Left forelimb (tissue), 1 donor: ENCODE measurements around the gene CDK18.
"Not testable (repeated sequence)": the region's sequence is repeated elsewhere in the genome, so short reads cannot be mapped to it uniquely, and the experiment has no call there.

Experiments
- DNase-seq: peaks from one replicate; pipeline ENCODE4 v3.0.0-alpha.2; 2018; ENCODE audit warnings: low spot score

CDK18 gene

DNA sequence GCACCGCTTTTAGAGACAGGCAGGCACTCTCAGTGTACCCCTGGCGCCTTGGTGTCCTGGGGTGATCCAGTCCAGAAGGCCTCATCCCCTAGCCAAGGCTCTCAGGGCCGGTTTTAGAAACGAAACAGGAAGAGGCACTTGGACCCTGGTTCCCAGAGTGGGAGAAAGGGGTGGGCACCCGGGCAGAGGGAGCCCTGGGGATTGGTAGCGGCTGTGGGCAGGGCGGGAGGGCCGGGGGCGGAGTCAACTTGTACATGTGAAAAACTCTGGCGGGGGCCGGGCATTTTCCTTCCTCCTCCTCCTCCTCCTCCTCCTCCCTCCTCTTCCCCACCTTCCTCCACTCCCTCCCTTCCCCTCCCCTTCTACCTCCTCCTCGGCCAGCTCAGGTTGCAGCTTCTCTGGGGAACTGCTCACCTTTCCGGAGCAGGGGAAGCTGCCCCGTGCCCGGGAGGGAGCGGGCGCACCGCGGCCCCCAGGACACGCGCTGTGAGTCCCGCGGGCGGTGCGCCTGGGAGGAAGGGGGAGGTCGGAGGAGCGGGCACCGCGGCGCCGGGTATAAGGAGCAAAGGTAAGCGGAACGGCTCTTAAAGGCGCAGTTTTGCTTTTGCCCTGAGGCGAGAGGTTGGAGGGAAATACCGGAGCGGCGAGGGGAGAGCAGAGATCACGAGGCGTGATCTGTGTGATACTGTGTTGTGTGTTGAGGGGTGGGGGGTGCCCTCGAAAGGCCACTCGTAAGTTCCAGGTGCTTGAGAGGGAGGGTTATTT is at the start of gene CDK18:
CDK18 (plus strand) TSS at position 359 of the 765 bp plus-strand sequence. CDS start 18,499 bp downstream, outside the sequence.
- DNase-seq: no peak

DNA sequence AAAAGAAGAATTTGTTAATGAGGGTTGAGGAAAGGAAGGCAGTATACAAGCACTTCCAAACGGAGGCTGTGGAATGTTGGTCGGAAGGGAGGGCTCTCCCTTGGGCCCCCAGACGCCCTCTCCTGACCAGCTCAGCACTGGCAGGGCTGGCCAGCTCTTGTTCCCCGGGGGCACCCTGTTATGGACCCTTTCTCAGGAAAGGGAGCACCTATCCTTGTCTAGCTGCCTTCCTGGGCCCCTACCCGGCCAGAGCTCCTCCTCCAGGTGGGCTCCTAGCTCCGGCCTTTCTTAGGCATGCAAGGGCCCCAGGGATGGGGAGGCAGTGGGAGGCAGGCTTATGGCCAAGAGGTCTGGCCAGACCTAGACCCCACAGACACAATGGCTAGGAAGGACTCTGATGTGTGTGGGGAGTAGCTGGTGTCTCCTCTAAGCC is 49.5 kb upstream of the CDK18 start:
- DNase-seq: no peak

DNA sequence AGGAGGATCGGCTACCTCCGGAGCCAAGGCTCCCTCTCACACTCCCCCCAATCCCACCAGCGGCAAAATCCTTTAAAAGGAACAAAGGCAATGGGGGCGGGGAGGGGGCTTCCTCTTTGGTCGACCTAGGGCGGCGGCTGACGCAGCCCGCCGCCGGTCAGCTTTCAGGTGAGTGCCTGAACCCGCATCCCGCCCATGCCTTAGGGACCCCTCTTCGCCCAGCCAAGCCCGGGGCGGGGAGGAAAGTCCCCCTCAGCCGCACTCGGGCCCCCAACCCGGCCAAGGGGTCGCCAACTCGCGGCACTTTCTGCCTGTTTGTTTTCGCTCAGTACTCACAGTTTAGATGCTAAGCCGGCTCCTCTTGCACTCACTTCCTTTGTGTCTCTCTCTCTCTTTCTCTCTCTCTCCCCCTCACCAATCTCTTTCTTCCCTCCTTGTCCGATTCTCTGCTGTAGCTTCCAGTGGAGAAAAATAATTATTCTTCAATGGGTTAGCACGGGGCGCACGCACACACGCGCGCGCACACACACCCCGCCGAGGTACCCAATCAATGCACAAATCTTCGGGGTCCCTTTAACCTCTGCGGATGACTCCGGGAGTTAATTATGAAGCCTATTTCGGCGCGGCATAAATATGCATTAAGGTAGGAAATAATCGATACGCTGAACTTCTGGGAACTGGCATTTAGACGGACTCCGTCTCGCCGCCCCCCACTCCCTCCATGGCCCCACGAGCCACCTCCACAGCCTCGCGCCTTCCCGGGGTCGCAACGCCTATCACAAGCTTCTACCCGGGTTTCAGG is 48.7 kb upstream of the CDK18 start, which contains the start of gene BLACAT1:
BLACAT1 (minus strand) TSS at position 465 of the 802 bp plus-strand sequence.
- DNase-seq: no peak

DNA sequence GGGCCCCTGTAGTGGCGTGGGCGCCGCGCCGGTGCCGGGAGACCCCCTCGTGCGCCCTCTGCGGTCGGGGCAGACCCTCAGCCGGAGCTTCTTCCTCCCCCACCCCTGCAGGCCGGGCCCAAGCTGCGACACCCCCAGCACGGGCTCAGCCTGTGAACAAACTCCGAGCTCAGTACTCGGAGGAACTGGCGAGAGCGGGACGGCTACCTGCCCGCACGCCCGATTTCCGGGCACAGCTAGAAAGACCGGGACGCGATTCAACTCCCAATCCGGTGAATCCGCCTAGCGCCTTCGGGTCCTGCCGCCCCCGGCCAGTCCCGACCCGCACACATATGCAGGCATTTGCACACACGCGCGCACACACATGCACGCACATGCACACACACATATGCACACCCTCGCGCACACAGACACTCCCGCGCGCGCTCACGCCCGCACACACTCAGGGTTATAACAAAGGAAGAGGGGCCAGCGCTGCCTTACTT is 48.0 kb upstream of the CDK18 start:
- DNase-seq: no peak

DNA sequence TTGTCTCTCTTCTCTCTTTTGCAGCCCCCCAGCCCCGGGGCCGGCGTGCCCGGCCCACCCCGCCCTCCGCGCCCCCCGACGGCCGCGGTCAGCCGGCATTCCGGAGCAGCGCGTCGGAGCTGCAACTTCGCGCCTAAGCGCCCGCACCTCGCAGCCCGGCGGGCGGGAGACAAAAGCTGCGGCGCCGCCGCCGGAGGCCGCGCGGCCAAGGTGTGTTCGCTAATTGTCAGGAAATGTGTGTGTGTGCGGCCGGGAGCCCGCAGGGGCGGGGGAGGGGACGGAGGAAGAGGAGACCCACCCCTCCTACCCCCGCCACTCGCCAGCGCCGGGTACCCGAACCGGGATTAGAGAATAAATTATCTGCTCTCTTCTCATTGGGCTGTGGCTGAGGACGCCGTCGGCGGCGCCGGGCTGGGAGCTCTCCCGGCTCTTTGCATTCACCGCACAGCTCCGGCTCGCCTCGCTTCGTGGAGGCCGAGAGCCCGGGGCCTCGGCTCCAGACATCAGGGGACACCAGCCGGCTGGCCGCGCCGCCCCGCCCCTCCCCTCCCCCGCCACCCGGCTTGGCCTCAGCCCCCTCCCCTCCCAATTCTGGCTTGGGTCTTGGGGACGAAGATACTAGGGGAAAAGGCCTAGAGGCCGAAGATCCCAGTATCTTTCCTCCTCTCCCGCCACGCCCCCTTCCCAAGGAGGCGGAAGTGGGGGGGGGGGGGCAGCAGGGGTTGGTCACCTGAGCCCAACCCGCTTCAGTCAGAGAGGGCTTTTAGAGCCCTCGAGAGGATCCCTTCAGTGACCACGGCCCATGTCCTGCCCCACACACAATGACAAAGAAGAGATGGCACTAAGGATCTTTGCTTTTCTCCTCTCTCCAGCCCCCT is 47.4 kb upstream of the CDK18 start:
- DNase-seq: no peak

DNA sequence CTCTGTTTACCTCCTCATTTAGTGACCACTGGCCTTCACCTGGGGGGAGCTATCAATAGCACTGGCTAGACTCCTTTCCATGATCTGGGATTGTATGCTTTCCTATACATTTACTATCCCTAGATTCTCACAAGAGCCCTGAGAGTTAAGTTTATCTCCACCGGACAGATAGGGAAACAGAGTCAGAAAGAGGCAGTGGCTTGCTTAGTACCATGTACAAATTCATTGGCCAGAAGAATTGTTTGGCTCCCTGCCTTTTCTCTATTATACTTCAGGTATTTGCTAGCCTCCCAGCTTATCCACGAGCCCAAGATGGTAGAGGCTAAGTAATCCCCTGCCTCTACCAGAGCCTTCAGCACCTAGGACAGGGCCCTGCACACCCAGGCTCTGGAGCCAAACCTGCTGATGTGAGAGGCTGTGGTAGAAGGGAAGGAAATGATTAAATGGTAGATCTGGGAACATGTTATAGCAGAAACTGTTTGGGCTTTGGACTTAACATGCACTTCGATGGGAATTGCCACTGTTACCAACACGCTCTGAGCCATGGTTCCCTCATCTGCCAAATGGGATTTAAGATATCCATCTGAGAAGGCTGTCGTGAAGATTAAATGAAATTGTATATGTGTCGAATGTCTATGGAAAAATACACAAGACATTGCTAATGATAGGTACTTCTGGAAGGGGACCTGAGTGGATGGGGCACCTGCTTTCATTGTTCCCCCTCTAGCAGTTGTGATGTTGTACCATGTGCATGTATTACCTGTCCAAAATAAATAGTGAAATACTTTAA is 45.5 kb upstream of the CDK18 start:
- DNase-seq: no peak

DNA sequence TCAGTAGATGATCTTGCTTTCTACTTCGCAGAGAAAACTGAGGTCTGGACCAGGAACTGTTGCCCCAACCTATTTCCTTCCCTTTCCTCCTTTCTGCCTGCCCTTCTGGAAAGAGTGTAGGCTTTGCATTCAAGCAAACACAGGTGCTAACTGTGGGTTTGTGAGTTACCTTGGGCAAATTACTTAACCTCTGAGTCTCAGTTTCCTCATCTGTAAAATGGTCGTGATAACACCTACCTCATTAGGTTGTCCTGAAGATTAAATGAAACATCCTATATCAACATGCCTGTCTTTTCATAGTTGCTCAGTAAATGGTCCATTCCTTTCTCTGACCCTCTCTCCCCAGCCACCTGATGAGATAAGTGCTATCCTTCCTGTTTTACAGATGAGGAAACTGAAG is 39.1 kb upstream of the CDK18 start:
- DNase-seq: no peak

DNA sequence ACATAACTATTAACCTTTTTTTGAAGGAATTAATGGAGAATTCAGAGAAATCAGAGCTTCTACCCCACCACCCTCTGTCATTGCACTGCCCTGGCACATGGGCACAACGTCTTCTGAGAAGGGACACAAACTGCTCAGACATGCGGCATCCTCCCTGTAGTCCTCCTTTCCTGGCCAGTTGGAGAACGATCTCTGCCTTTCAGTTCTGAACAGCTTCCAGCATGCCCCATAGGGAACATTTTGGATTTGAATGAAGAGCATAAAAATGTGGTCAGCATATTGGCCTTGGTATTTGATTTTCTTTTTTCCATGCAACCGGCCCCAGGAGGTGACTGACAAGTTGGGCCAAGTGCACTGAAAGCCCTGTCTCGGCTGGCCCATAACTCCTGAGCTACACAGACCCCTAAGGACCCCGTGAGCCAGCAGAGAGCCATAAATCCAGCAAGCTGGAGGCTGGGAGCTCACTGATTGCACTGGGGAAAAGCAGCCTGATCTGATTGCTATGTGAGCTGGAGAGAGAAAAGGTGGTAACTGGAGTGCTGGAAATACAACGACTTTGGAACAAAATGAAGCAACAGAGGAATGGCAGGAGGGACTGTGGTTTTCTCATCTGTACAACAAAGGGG is 37.8 kb upstream of the CDK18 start:
- DNase-seq: no peak

DNA sequence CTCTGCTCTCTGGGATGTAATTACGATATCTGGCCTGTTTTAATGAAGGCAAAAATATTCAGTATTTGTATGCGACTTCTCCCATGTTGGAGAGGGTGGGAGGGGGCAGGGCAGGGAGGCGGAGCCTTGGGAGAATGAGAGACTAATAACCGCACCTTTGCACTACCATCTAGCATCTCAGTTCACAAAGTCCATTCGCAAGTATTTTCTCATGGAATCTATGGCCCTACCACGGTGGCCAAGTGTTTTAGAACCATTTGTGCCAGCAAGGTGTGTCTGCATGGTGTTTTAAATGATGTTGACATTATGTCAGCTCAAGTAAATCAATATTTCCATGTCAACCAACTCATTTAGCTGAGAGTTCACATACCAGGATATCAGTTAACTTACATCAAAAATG is 34.3 kb upstream of the CDK18 start:
- DNase-seq: no peak

DNA sequence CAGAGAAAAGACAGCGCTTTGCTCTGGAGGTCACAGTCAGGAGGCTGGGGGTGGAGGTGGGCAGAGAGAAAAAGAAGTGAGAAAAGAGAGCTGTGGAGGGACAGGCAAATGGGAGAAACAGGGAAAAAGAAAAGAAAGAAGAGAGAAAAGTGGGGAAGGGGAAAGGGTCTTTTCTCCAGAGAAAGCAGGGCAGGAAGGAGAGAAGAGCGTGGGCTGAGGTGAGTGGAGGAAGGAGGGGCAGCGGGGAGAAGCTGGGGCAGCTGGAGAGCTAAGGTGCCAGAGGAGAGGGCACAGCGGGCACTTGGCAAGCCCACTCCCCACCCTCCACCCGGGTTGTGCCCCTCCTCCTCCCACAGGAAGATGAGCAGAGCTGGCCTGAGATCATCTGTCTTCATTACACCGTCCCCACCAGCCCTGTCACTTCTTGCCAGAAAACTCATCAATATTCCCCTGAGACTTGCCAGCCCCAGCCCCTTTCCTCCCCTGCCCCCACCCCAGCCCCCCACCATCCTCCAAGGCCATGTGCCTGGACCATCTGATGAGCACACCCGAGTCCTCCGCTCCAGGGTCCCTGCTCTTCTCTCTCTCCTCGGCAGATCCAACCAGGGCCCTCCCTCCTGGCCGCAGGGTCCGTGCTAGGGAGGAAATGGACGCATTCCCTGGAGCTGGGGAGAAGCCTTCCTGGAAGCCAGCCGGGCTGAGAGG is 31.6 kb upstream of the CDK18 start:
- DNase-seq: no peak

DNA sequence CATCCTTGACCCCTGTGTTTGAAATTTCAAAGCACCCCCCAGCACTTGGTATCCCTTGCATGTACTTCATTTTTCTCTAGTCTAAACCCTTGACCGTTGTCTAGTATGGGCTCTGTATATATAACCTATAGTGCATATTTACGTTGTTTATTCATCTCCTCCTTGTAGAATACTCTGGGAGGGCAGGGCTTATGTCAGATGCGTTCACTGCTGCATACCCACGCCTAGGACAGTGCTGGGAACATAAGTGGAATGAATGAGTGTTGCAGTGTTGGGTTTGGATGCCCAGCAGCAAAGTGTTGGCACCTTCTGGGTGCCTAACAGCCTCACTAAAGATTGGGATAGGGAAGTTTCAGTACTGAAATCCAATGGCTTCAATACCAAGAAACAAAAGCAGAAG is 31.0 kb upstream of the CDK18 start:
- no peak for DNase-seq

DNA sequence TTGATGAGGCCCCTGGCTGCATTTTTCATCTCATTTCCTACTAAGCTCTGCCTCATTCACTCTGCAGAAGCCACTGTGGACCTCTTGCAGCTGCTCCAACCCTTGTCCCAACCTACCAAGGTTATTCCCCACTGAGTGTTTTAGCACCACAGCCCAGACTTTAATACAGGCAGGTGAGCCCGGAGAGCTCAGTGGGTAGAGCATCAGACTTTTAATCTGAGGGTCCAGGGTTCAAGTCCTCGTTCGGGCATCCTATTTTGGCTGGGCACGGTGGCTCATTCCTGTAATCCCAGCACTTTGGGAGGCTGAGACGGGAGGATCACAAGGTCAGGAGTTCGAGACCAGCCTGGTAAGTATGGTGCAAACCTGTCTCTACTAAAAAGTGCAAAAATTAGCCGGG is 30.5 kb upstream of the CDK18 start:
- DNase-seq: no peak

DNA sequence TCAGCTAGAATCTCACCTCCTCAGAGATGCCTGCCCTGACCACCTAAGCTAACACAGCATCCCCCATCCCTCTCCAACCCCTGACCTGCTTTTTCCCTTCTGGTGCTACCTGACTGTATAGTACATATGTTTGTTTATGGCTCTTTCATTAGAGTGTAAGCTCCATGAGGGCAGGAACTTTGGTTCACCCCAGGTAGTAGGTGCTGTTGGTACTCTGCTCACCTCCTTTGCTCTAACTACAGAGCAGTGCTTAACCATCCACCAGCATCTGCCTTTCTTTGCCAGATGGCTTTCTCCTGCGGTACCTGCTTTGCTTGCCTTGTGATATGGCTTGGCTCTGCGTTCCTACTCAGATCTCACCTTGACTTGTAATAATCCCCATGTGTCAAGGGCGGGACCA is 29.9 kb upstream of the CDK18 start:
- DNase-seq: no peak

DNA sequence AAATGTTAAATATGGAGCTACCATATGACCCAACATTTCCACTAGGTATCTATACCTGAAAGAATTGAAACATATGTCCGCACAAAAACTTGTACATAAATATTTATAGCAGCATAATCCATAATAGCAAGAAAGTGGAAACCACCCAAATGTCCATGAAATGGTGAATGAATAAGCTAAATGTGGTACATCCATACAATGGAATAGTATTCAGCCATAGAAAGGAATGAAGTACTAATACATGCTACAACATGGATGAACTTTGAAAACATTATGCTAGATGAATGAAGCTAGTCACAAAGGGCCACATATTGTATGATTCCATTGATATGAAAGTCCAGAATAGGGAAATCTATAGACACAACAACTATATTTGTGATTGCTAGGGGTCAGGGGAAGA is 28.6 kb upstream of the CDK18 start:
- DNase-seq: no peak

DNA sequence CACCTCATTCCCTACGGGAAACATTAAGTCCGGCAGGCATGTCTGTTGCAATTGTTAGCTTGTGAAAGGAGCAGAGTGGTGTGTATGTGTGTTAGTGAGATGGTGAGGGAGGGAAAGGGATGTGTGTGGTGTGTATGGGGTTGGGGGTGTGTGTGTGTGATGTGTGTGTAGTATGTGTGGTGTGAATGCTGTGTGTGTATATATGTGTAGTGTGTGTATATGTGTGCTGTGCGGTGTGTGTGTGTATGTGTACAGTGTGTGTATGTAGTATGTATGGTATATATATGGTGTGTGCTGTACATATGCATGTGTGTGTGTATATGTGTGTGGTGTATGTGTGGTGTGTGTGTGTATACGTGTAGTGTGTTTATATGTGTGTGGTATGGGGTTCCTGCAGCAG is 27.8 kb upstream of the CDK18 start:
- DNase-seq: no peak

DNA sequence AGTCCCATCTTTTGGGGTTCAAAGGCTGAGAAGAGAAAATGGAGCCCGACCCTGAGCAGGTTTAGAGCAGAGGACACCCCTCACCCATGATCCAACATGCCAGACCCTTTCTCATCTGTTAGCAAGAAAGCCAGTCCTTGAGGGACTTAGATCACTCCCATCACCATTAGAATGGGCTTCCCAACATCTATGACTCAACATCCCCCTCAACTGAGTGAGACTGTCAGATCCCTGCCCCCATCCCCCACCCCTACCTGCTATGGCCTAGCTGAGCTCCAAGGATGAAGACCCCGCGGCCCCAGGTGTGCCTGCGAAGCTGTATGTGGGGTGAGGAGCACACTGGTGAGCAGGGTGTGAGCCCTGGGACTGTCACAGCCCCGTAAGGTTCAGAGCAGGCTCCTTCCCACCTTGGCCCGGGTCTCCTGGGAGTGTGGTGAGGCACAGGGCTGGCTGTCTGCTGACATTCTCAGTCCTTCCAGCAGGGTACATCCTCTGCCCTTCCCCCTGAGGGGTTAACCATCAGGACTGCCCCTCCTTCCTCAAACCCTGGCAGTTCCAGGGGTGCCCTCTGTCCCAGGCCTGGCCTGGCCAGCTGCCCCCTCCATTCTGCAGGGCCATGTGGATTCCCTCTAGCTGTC is 27.2 kb upstream of the CDK18 start:
- no peak for DNase-seq

DNA sequence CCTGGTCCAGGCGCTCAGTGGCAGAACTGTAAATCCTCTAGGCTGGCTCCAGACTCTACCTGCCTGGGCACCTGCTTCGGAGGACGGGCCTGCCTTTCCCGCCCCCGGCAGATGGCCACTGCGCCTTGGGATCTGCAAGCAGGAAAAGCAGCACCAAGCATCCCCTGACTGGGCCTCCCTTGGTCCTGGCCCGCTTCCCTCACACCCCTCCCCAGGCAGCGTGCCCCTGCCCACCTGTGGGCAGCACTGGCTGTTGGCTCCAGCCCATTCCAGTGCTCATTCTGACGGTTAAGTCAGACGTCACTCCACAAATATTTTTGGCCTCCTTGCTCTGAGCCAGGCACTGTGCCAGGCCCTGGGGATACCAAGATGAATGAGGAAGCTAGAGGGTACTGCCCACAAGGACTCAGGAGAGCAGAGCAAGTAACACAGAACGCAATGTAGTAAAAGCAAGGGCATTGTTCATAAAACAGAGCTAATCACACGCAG is 26.7 kb upstream of the CDK18 start:
- DNase-seq: no peak

DNA sequence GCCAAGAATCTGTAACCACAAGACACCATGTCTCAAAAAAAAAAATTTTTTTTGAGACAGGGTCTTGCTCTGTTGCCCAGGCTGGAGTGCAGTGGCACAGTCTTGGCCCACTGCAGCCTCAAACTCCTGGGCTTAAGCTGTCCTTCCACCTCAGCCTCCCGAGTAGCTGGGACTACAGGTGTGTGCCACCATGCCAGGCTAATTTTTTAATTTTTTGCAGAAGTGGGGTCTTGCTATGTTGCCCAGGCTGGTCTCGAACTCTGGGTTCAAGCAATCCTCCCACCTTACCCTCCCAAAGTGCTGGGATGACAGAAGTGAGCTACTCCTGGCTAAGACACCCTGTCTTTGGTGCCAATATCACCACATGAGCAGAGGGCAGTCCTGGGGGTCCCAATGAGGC is 25.5 kb upstream of the CDK18 start:
- not testable (repeated sequence) for DNase-seq

DNA sequence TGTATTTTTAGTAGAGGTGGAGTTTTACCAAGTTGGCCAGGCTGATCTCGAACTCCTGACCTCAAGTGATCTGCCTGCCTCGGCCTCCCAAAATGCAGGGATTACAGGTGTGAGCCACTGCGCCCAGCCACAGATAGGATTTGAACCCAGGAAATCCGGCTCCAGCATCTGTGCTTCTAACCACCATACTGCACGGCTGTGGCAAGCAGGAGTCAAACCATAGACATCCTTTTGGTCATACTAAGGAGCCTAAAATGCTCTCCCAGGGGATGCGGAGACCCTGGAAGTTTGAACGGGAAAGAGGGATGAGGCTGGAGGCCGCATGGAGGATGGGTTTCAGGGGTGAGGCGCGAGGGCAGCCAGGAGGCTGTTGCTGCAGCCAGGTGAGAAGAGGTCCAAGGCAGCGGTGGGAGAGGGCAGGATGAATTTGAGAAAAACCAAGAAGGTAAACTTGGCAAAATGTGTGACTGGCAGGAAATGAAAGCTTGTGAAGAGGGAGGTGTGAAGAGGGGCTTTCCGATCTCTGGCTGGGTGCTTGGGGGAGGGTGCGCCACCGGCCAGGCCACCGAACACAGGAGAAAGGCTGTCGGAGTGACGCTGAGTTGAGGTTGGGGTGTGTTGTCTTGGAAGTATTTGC is 24.0 kb upstream of the CDK18 start:
- DNase-seq: no peak
